K562 (cell line): ENCODE data around the gene FGF14.

ENCODE experiments used
- CEBPB ChIP-seq: fragments of 450-650 bp; IDR thresholded peaks from 2 replicates; pipeline ENCODE4 v1.6.1; 2016; ENCODE audit warnings: missing genetic modification characterization, missing compliant biosample characterization
- FOXM1 ChIP-seq, 2 experiments: fragments of 450-650 bp in 1 of 2; sonication (generic) in 1 of 2; formaldehyde crosslinking in 1 of 2; IDR thresholded peaks; 2 replicates each; pipeline versions ENCODE4 v1.6.1 to v1.9.0; 2017 to 2022; ENCODE audit warnings: low read depth in 2 of 2, mild to moderate bottlenecking in 2 of 2, missing genetic modification reagents in 1 of 2, moderate library complexity in 1 of 2
- NFIC ChIP-seq: fragments of 450-650 bp; IDR thresholded peaks from 2 replicates; pipeline ENCODE4 v1.6.1; 2017; ENCODE audit warnings: mild to moderate bottlenecking, inconsistent platforms
- NR1H2 ChIP-seq: sonication (generic); formaldehyde crosslinking; IDR thresholded peaks from 2 replicates; pipeline ENCODE4 v1.4.0; 2020; ENCODE audit warnings: mild to moderate bottlenecking, missing genetic modification reagents
- NR2C2 ChIP-seq, 2 experiments: fragments of 200-800 bp in 1 of 2; sonication (Bioruptor generic) in 1 of 2; sonication (generic) in 1 of 2; formaldehyde crosslinking in 1 of 2; IDR thresholded peaks; 2 replicates each; pipeline versions ENCODE4 v1.6.1 to v1.8.0; 2016 to 2022; ENCODE audit warnings: mild to moderate bottlenecking in 1 of 2, missing compliant biosample characterization in 1 of 2, missing genetic modification characterization in 1 of 2, missing genetic modification reagents in 1 of 2
- PREB ChIP-seq: sonication (generic); formaldehyde crosslinking; IDR thresholded peaks from 2 replicates; pipeline ENCODE4 v1.8.1; 2023; ENCODE audit warnings: mild to moderate bottlenecking, missing genetic modification reagents
- PYGO2 ChIP-seq: fragments of 450-650 bp; IDR thresholded peaks from 2 replicates; pipeline ENCODE4 v1.6.1; 2016; ENCODE audit warnings: mild to moderate bottlenecking, missing genetic modification characterization, moderate library complexity, missing compliant biosample characterization
- STAT5B ChIP-seq: fragments of 250-450 bp; sonication (Bioruptor Pico); IDR thresholded peaks from 2 replicates; pipeline ENCODE4 v1.8.0; 2021; ENCODE audit warnings: mild to moderate bottlenecking, inconsistent platforms
- TCF3 ChIP-seq: sonication (generic); formaldehyde crosslinking; IDR thresholded peaks from 2 replicates; pipeline ENCODE4 v1.4.0; 2020; ENCODE audit warnings: mild to moderate bottlenecking, missing genetic modification reagents
- TCF7L2 ChIP-seq: fragments of 150-350 bp; IDR thresholded peaks from 2 replicates; pipeline ENCODE4 v1.6.1; 2016; ENCODE audit warnings: low read depth, mild to moderate bottlenecking, low read length, moderate library complexity
- ZNF24 ChIP-seq: fragments of 450-650 bp; IDR thresholded peaks from 2 replicates; pipeline ENCODE4 v1.6.1; 2016

- TF ChIP-seq CEBPB (tag) (no peak), PREB (CRISPR knock-in tag) (no peak), PYGO2 (tag) (no peak), FOXM1 (IDR thresholded peaks at IDR 0.05; ENCODE audit: low read depth) (no peak), FOXM1 (CRISPR knock-in tag; IDR thresholded peaks at IDR 0.05; ENCODE audit: low read depth) (no peak), ZNF24 (no peak), TCF7L2 (no peak), NFIC (no peak), NR1H2 (CRISPR knock-in tag) (no peak), STAT5B (CRISPR knock-in tag) (no peak), NR2C2 (CRISPR knock-in tag; IDR thresholded peaks at IDR 0.05) (no peak), NR2C2 (tag; IDR thresholded peaks at IDR 0.05) (no peak), TCF3 (CRISPR knock-in tag) (no peak)
Observed at GRCh38 chr13:102317593-102317992, 84.3 kb downstream of the FGF14 start.
